NB4 (cell line): Measurements from ENCODE around the gene DMAP1.

Experiments
- CTCF ChIP-seq: IDR thresholded peaks from one replicate; pipeline ENCODE4 v1.5.1; 2012; ENCODE audit warnings: low read depth, low read length
- MYC ChIP-seq: IDR thresholded peaks from 2 replicates; pipeline ENCODE4 v1.6.1; 2011; ENCODE audit warnings: low read depth, low read length

GRCh38 chr1:44221769-44222168 is 8.5 kb downstream of the DMAP1 start:
- TF ChIP-seq MYC (no peak), CTCF (no peak)
